Panc1 (cell line): ENCODE measurements around the gene PRLR. TPM values are rescaled to one million over a fixed set of nuclear protein-coding genes. Genes with fewer than 3 reads are reported as not detected.
A peak's percentile ranks its signal among the peaks of the same experiment; 100 is the strongest.

Experiments
- ATAC-seq: fragments of 200-7000 bp; cut with Tn5 transposase; 2 replicates; pipeline ENCODE4 v1.9.1; 2020; ENCODE audit warnings: mild to moderate bottlenecking, moderate library complexity
- Bru-seq: library from RNA; stranded (reverse); fragments of 400-500 nt; gene quantifications from one replicate; lab custom pipeline; 2021; lab: Mats Ljungman, UMichigan
- BruChase-seq, 2 experiments: library from RNA; stranded (reverse); fragments of 400-500 nt; gene quantifications; one replicate each; lab custom pipeline; 2021; lab: Mats Ljungman, UMichigan
- BruUV-seq: library from RNA; stranded (reverse); fragments of 400-500 nt; replicated peaks from 2 replicates; lab custom pipeline; 2021; lab: Mats Ljungman, UMichigan
- CTCF ChIA-PET: fragments of 300-600 bp; sonication (Branson Sonifier 250); formaldehyde crosslinking; loops from one replicate; lab custom pipeline; 2022; ENCODE audit warnings: antibody characterized with exemption; lab: Charles Lee
- POLR2A ChIA-PET: fragments of 300-600 bp; sonication (Branson Sonifier 250); formaldehyde crosslinking; loops from one replicate; lab custom pipeline; 2022; ENCODE audit warnings: antibody characterized with exemption; lab: Charles Lee
- DNase-seq: peaks from one replicate; pipeline ENCODE4 v3.0.0-alpha.2; 2010; ENCODE audit warnings: low read depth, low spot score
- H3K27ac ChIP-seq: 2 replicates; pipeline ENCODE4 v1.5.1; 2011; ENCODE audit warnings: mild to moderate bottlenecking, low read length, inconsistent platforms
- H3K27me3 ChIP-seq: fragments of 200-500 bp; sonication (Bioruptor generic); 2 replicates; pipeline ENCODE4 v1.6.0; 2014; ENCODE audit warnings: low read length, inconsistent platforms; ENCODE audit not compliant: control insufficient read depth, insufficient read depth
- H3K36me3 ChIP-seq: fragments of 200-500 bp; sonication (Bioruptor generic); 2 replicates; pipeline ENCODE4 v1.5.1; 2014; ENCODE audit warnings: inconsistent platforms, mild to moderate bottlenecking, low read length, moderate library complexity; ENCODE audit not compliant: control insufficient read depth, insufficient read depth
- H3K4me1 ChIP-seq: 2 replicates; pipeline ENCODE4 v1.5.1; 2011; ENCODE audit warnings: inconsistent platforms, mild to moderate bottlenecking, low read length, moderate library complexity; ENCODE audit not compliant: control insufficient read depth, insufficient read depth
- H3K4me3 ChIP-seq, 2 experiments: 2 replicates each; pipeline ENCODE4 v1.5.1; 2011 to 2012; ENCODE audit warnings: low read depth in 2 of 2, low read length in 2 of 2, mild to moderate bottlenecking in 2 of 2, inconsistent platforms in 1 of 2, moderate library complexity in 1 of 2
- H3K9me3 ChIP-seq: fragments of 200-500 bp; sonication (Bioruptor generic); 2 replicates; pipeline ENCODE4 v1.5.1; 2014; ENCODE audit warnings: low read depth, mild to moderate bottlenecking, inconsistent platforms, low read length, moderate library complexity; ENCODE audit not compliant: control insufficient read depth, insufficient read depth
- POLR2AphosphoS5 ChIP-seq: IDR thresholded peaks from 2 replicates; pipeline ENCODE4 v1.6.1; 2012; ENCODE audit warnings: mild to moderate bottlenecking, low read depth, low read length, moderate library complexity
- REST ChIP-seq, 2 experiments: IDR thresholded peaks; 2 replicates each; pipeline ENCODE4 v1.6.1; 2011 to 2012; ENCODE audit warnings: low read depth in 2 of 2, control low read depth in 1 of 2, low read length in 1 of 2, mild to moderate bottlenecking in 1 of 2, moderate library complexity in 1 of 2; ENCODE audit not compliant: insufficient read depth in 1 of 2
- SIN3A ChIP-seq: IDR thresholded peaks from 2 replicates; pipeline ENCODE4 v1.6.1; 2012; ENCODE audit warnings: low read depth, mild to moderate bottlenecking, low read length, moderate library complexity, borderline replicate concordance; ENCODE audit not compliant: insufficient read depth
- TCF7L2 ChIP-seq: IDR thresholded peaks from 2 replicates; pipeline ENCODE4 v1.6.1; 2011; ENCODE audit warnings: mild to moderate bottlenecking, low read depth, low read length, inconsistent platforms
- in situ Hi-C: cut with HindIII; loops from 2 replicates; pipeline ENCODE4 v1.10.0; 2016; ENCODE audit warnings: low sequenced_read_pairs, low pct_unique_long_range_greater_than_20kb
- intact Hi-C: fragments of 100-400 bp; cut with micrococcal nuclease; formaldehyde crosslinking; loops from one replicate; pipeline ENCODE4 v1.10.0; 2022; ENCODE audit not compliant: unreplicated experiment
- long read RNA-seq: library from polyadenylated mRNA; unstranded; transcript quantifications from one replicate; pipeline ENCODE4 v2.0.0, GENCODE V29; 2021; ENCODE audit not compliant: unreplicated experiment
- polyA plus RNA-seq: library from polyadenylated mRNA; unstranded; fragments of >200 nt; gene quantifications from one replicate; pipeline ENCODE4 v1.2.1, GENCODE V29; 2012; ENCODE audit warnings: missing spikeins; ENCODE audit not compliant: insufficient read length
- total RNA-seq: library from RNA; stranded (reverse); gene quantifications from one replicate; pipeline ENCODE4 v1.2.1, GENCODE V29; 2021; ENCODE audit not compliant: unreplicated experiment
- TF ChIP-seq, protein P1 (sequence below): fragments of 450-650 bp; IDR thresholded peaks from 2 replicates; pipeline ENCODE4 v1.5.1; 2017; ENCODE audit warnings: mild to moderate bottlenecking

PRLR gene
- total RNA-seq: 0.46 TPM
- 0.18 TPM for polyA plus RNA-seq
- Bru-seq, nascent RNA: percentile 25 among the genes with signal in this experiment
- percentile 27 among the genes with signal in this experiment for BruChase-seq, experiment 1, labeled RNA remaining after a 2-hour chase
- percentile 27 among the genes with signal in this experiment for BruChase-seq, experiment 2, labeled RNA remaining after a 6-hour chase
- long read RNA-seq: 0 reads

DNA sequence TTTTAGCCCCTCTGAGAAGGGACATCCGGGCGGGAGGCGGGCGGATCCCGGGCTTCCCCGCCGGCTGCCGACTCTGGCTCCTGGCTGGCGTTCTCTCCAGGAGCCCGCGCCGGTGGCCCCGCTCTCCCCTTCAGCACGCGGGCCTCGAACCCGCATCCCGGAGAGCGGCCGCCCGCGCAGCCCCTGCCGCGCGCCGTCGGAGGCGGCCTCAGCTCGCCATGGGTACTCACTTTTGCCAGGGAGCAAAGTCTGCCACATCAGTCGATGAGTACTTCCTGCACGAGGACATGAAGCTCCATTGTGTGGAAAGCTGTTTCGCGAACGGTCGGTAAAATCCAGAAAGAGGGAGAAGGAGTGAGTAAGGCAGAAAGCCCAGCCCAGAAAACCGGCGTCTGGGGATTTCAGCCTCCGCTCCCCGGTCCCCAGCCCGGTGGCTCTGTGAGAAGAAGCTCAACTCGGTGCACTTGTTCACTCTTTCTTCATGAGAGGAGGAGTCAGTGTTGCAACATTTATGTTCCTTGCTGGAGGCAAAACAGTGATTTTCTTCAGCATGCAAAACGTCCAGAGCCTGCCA lies at the start of gene PRLR:
PRLR (minus strand) TSS at position 450 of the 574 bp plus-strand sequence. CDS start 140,867 bp downstream, outside the sequence.
- H3K27ac ChIP-seq: no peak within 1 kb of the TSS
- intact Hi-C loops (no loop called here), in situ Hi-C loops (no loop called here)
- H3K27me3 ChIP-seq: peaks cover 12% of the 10 kb centered on the region
- peaks cover 4% of the 10 kb centered on the region; the same call in 1 of the 2 replicates for H3K4me1 ChIP-seq
- no TSS peak for BruUV-seq
- DNase-seq: no peak
- ATAC-seq: peak; percentile 62
- CTCF ChIA-PET: no interaction called here
- H3K4me3 ChIP-seq: peak within 1 kb of the TSS; percentile 28 to 49
- POLR2A ChIA-PET: interaction anchor here (0.6 kb wide), 1 partner anchor 107 kb away, joined by 3 read pairs; no protein-coding TSS in a partner anchor
- no peaks in the 10 kb centered on the region for H3K9me3 ChIP-seq
- H3K36me3 ChIP-seq: no peaks in the 10 kb centered on the region
- TF ChIP-seq POLR2AphosphoS5 (no peak), TCF7L2 (no peak), SIN3A (no peak), REST (IDR thresholded peaks at IDR 0.05; ENCODE audit: insufficient read depth in 1 of 2, low read depth in 2 of 2, low read length in 1 of 2) (no peak)
- TF ChIP-seq, protein P1, sequence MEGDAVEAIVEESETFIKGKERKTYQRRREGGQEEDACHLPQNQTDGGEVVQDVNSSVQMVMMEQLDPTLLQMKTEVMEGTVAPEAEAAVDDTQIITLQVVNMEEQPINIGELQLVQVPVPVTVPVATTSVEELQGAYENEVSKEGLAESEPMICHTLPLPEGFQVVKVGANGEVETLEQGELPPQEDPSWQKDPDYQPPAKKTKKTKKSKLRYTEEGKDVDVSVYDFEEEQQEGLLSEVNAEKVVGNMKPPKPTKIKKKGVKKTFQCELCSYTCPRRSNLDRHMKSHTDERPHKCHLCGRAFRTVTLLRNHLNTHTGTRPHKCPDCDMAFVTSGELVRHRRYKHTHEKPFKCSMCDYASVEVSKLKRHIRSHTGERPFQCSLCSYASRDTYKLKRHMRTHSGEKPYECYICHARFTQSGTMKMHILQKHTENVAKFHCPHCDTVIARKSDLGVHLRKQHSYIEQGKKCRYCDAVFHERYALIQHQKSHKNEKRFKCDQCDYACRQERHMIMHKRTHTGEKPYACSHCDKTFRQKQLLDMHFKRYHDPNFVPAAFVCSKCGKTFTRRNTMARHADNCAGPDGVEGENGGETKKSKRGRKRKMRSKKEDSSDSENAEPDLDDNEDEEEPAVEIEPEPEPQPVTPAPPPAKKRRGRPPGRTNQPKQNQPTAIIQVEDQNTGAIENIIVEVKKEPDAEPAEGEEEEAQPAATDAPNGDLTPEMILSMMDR: no peak

GRCh38 chr5:35274839-35275509 lies 44.7 kb upstream of the PRLR start:
- intact Hi-C loops (no loop called here), in situ Hi-C loops (no loop called here)
- no peak for TF ChIP-seq REST (IDR thresholded peaks at IDR 0.05; ENCODE audit: insufficient read depth in 1 of 2, low read depth in 2 of 2, low read length in 1 of 2)
- TF ChIP-seq SIN3A: no peak
- no peak for TF ChIP-seq TCF7L2
- TF ChIP-seq, protein P1: no peak
- TF ChIP-seq POLR2AphosphoS5: no peak
- no peaks in the 10 kb centered on the region for H3K36me3 ChIP-seq
- no peaks in the 10 kb centered on the region for H3K4me1 ChIP-seq
- no TSS peak for BruUV-seq
- H3K4me3 ChIP-seq: no peak overlapping the region
- H3K9me3 ChIP-seq: peaks cover 4% of the 10 kb centered on the region; the same call in 1 of the 2 replicates
- no peak overlapping the region for H3K27ac ChIP-seq
- ChIA-PET POLR2A (no interaction called here), CTCF (no interaction called here)
- ATAC-seq (no peak), DNase-seq (no peak)
- no peaks in the 10 kb centered on the region for H3K27me3 ChIP-seq
